IMR-90 (cell line): Measurements from ENCODE around the gene CXCL11.
"Not testable (repeated sequence)": the region's sequence is repeated elsewhere in the genome, so short reads cannot be mapped to it uniquely, and the experiment has no call there.

Source experiments
- BHLHE40 ChIP-seq: fragments of 150-350 bp; IDR thresholded peaks from 2 replicates; pipeline ENCODE4 v1.6.1; 2016; ENCODE audit warnings: mild to moderate bottlenecking, low read depth, low read length
- CTCF ChIP-seq: conservative IDR thresholded peaks from 2 replicates; pipeline ENCODE4 v1.5.1; 2012; ENCODE audit warnings: mild to moderate bottlenecking, low read depth, low read length, improper control_type of control experiment
- FOS ChIP-seq: fragments of 150-350 bp; IDR thresholded peaks from 2 replicates; pipeline ENCODE4 v1.6.1; 2016; ENCODE audit warnings: low read depth, low read length
- MXI1 ChIP-seq: IDR thresholded peaks from 2 replicates; pipeline ENCODE4 v1.6.1; 2012; ENCODE audit warnings: low read depth, mild to moderate bottlenecking, low read length, moderate library complexity, borderline replicate concordance
- POLR2A ChIP-seq: IDR thresholded peaks from 2 replicates; pipeline ENCODE4 v1.6.1; 2012; ENCODE audit warnings: mild to moderate bottlenecking, low read depth, low read length
- RAD21 ChIP-seq: IDR thresholded peaks from 2 replicates; pipeline ENCODE4 v1.6.1; 2012; ENCODE audit warnings: low read length, improper control_type of control experiment
- USF2 ChIP-seq: fragments of 150-350 bp; IDR thresholded peaks from 2 replicates; pipeline ENCODE4 v1.6.1; 2017; ENCODE audit warnings: mild to moderate bottlenecking, antibody characterized with exemption, low read length, low read depth

- TF ChIP-seq CTCF, RAD21, BHLHE40, FOS, USF2, POLR2A, MXI1: not testable (repeated sequence)
Observed at GRCh38 chr4:76043306-76043705, 7.4 kb upstream of the CXCL11 start.
